HFF-Myc (cell line): ENCODE results near the gene FHIT.

Source experiments
- DNase-seq: peaks from one replicate; pipeline ENCODE4 v3.0.0-alpha.2; 2011; ENCODE audit warnings: low read depth; ENCODE audit errors: extremely low read depth
- H3K4me3 ChIP-seq: replicated peaks from 2 replicates; pipeline ENCODE4 v1.5.1; 2011; ENCODE audit warnings: low read depth, mild to moderate bottlenecking, control low read depth, low read length
- CTCF ChIP-seq: IDR thresholded peaks from 2 replicates; pipeline ENCODE4 v1.5.1; 2012; ENCODE audit warnings: mild to moderate bottlenecking, low read depth, low read length, control low read depth; ENCODE audit errors: missing control alignments

The FHIT gene

GRCh38 chr3:61251174-61251972 is at the start of gene FHIT:
Gene FHIT (minus strand): TSS chr3:61251452.
- peak; percentile 76 for DNase-seq
- TF ChIP-seq CTCF, result no peak
- H3K4me3 ChIP-seq, result peak within 1 kb of the TSS; percentile 70

- TF ChIP-seq CTCF, result no peak
- H3K4me3 ChIP-seq, result no peak overlapping the region
- DNase-seq, result no peak
These were observed 49.5 kb upstream of the FHIT start for GRCh38 chr3:61300786-61301185.

GRCh38 chr3:61300006-61300380 is 48.7 kb upstream of the FHIT start:
- DNase-seq, result no peak
- no peak for TF ChIP-seq CTCF
- H3K4me3 ChIP-seq, result no peak overlapping the region

GRCh38 chr3:61299343-61300005 is 48.2 kb upstream of the FHIT start:
- no peak for DNase-seq

GRCh38 chr3:61297821-61298220 is 46.6 kb upstream of the FHIT start:
- no peak for DNase-seq
- no peak overlapping the region for H3K4me3 ChIP-seq
- TF ChIP-seq CTCF, result no peak

More at GRCh38 chr3:61299343-61300005, 48.2 kb upstream of the FHIT start:
- no peak for TF ChIP-seq CTCF
- no peak overlapping the region for H3K4me3 ChIP-seq

- DNase-seq, result no peak
- no peak for TF ChIP-seq CTCF
- H3K4me3 ChIP-seq, result no peak overlapping the region
These were observed 37.2 kb upstream of the FHIT start for GRCh38 chr3:61288446-61288845.

- no peak for DNase-seq
- H3K4me3 ChIP-seq, result no peak overlapping the region
- TF ChIP-seq CTCF, result no peak
These were observed 32.6 kb upstream of the FHIT start for GRCh38 chr3:61283876-61284275.
